CD14-positive monocyte (primary cell): Measurements from ENCODE around the gene TOR4A. TPM values are rescaled to one million over a fixed set of nuclear protein-coding genes. Genes with fewer than 3 reads are reported as not detected.

Experiments used
- DNase-seq, 3 donors: peaks; one replicate each; pipeline ENCODE4 v3.0.0-alpha.2; 2011 to 2022
- H2AFZ ChIP-seq: 2 replicates; pipeline ENCODE4 v1.6.0; 2012; ENCODE audit warnings: mild to moderate bottlenecking, low read depth, low read length, inconsistent platforms; ENCODE audit not compliant: insufficient read depth, poor library complexity, severe bottlenecking
- H3K27ac ChIP-seq, 2 donors: 1 replicate in 1 of 2; 2 replicates in 1 of 2; pipeline ENCODE4 v1.5.1; 2012 to 2013; ENCODE audit warnings: low read length in 2 of 2, control low read depth in 1 of 2, inconsistent platforms in 1 of 2, low read depth in 1 of 2, mild to moderate bottlenecking in 1 of 2
- H3K27me3 ChIP-seq, 2 donors: one replicate each; pipeline versions ENCODE4 v1.6.0 to v1.6.1; 2011 to 2013; ENCODE audit warnings: low read length in 2 of 2; ENCODE audit not compliant: control insufficient read depth in 2 of 2, insufficient read depth in 2 of 2
- H3K36me3 ChIP-seq, 2 donors: replicated peaks in 1 of 2; 1 replicate in 1 of 2; 2 replicates in 1 of 2; pipeline versions ENCODE4 v1.5.1 to v1.6.1; 2012 to 2013; ENCODE audit warnings: low read length in 2 of 2, control low read depth in 1 of 2, inconsistent platforms in 1 of 2, mild to moderate bottlenecking in 1 of 2; ENCODE audit not compliant: insufficient read depth in 2 of 2, control insufficient read depth in 1 of 2
- H3K4me1 ChIP-seq, 2 donors: 1 replicate in 1 of 2; 2 replicates in 1 of 2; pipeline versions ENCODE4 v1.5.1 to v1.6.1; 2012 to 2013; ENCODE audit warnings: low read length in 2 of 2, control low read depth in 1 of 2, inconsistent platforms in 1 of 2, mild to moderate bottlenecking in 1 of 2, moderate library complexity in 1 of 2; ENCODE audit not compliant: insufficient read depth in 2 of 2, control insufficient read depth in 1 of 2
- H3K4me2 ChIP-seq: replicated peaks from 2 replicates; pipeline ENCODE3; 2012; ENCODE audit warnings: low read length, moderate library complexity, mild to moderate bottlenecking; ENCODE audit not compliant: poor library complexity, severe bottlenecking; ENCODE audit errors: extremely low read depth
- H3K4me3 ChIP-seq, 3 experiments: fragments of 200-600 bp in 1 of 3; sonication (generic) in 1 of 3; replicated peaks in 1 of 3; 1 replicate in 2 of 3; 2 replicates in 1 of 3; pipeline ENCODE4 v1.5.1; 2011 to 2013; ENCODE audit warnings: low read length in 3 of 3, mild to moderate bottlenecking in 3 of 3, control low read depth in 2 of 3, low read depth in 2 of 3, inconsistent platforms in 1 of 3, moderate library complexity in 1 of 3
- H3K79me2 ChIP-seq: 2 replicates; pipeline ENCODE4 v1.6.0; 2012; ENCODE audit warnings: mild to moderate bottlenecking, control low read depth, inconsistent platforms, low read length, moderate library complexity; ENCODE audit not compliant: insufficient read depth
- H3K9ac ChIP-seq: 2 replicates; pipeline ENCODE4 v1.6.0; 2017; ENCODE audit warnings: low read length, mild to moderate bottlenecking; ENCODE audit not compliant: insufficient read depth, poor library complexity, severe bottlenecking
- H3K9me3 ChIP-seq, 2 donors: replicated peaks in 1 of 2; 1 replicate in 1 of 2; 2 replicates in 1 of 2; pipeline versions ENCODE4 v1.5.1 to v1.6.1; 2012 to 2013; ENCODE audit warnings: low read length in 2 of 2, control low read depth in 1 of 2; ENCODE audit not compliant: control insufficient read depth in 1 of 2, insufficient read depth in 1 of 2
- H4K20me1 ChIP-seq: 2 replicates; pipeline ENCODE4 v1.6.0; 2012; ENCODE audit warnings: mild to moderate bottlenecking, low read length, control low read depth, moderate library complexity; ENCODE audit not compliant: insufficient read depth
- H3K27ac Mint-ChIP-seq, 7 donors: one replicate each; pipeline ENCODE4 v1.8.0; 2020; ENCODE audit warnings: mild to moderate bottlenecking in 7 of 7, mixed read lengths in 7 of 7, moderate library complexity in 6 of 7, inconsistent platforms in 2 of 7
- H3K27me3 Mint-ChIP-seq, 3 donors: one replicate each; pipeline ENCODE4 v1.8.0; 2021 to 2022; ENCODE audit warnings: low read depth in 3 of 3, mild to moderate bottlenecking in 3 of 3, mixed read lengths in 3 of 3, moderate library complexity in 3 of 3, inconsistent platforms in 1 of 3
- H3K36me3 Mint-ChIP-seq, 2 donors: one replicate each; pipeline ENCODE4 v1.8.0; 2020; ENCODE audit warnings: mixed read lengths in 2 of 2, inconsistent platforms in 1 of 2, mild to moderate bottlenecking in 1 of 2
- H3K4me1 Mint-ChIP-seq: one replicate; pipeline ENCODE4 v1.8.0; 2020; ENCODE audit warnings: mild to moderate bottlenecking, mixed read lengths
- H3K4me3 Mint-ChIP-seq, 2 donors: one replicate each; pipeline ENCODE4 v1.8.0; 2020; ENCODE audit warnings: mild to moderate bottlenecking in 2 of 2, mixed read lengths in 2 of 2, moderate library complexity in 1 of 2
- H3K9me3 Mint-ChIP-seq, 7 donors: one replicate each; pipeline ENCODE4 v1.8.0; 2020 to 2022; ENCODE audit warnings: mixed read lengths in 7 of 7, mild to moderate bottlenecking in 6 of 7, moderate library complexity in 6 of 7, inconsistent platforms in 2 of 7
- WGBS: methylation state at CpG from one replicate; pipeline ENCODE4 v1.1.5; 2013; ENCODE audit warnings: missing lambda C conversion rate; ENCODE audit not compliant: insufficient coverage; 5-methylcytosine and 5-hydroxymethylcytosine counted together
- intact Hi-C, 2 donors: fragments of 100-400 bp; cut with micrococcal nuclease; formaldehyde crosslinking; loops; one replicate each; pipeline versions ENCODE4 v1.15.0 to v1.15.1; 2023
- polyA plus RNA-seq, 3 donors: library from polyadenylated mRNA; depleted of rRNA in 1 of 3; unstranded in 2 of 3; stranded (reverse) in 1 of 3; fragments of 300-500 nt in 2 of 3; fragments of >200 nt in 1 of 3; fragmentation: Illumina TruSeq in 2 of 3; gene quantifications; 1 replicate in 2 of 3; 2 replicates in 1 of 3; pipeline ENCODE4 v1.2.3, GENCODE V29; 2012 to 2021
- TF ChIP-seq, protein P1 (sequence below): fragments of 200-600 bp; IDR thresholded peaks from one replicate; pipeline ENCODE4 v1.8.0; 2022; ENCODE audit warnings: antibody characterized with exemption, mild to moderate bottlenecking

Gene TOR4A
- polyA plus RNA-seq, 3 donors, result 13.7 to 17.6 (median 15.4) TPM

DNA sequence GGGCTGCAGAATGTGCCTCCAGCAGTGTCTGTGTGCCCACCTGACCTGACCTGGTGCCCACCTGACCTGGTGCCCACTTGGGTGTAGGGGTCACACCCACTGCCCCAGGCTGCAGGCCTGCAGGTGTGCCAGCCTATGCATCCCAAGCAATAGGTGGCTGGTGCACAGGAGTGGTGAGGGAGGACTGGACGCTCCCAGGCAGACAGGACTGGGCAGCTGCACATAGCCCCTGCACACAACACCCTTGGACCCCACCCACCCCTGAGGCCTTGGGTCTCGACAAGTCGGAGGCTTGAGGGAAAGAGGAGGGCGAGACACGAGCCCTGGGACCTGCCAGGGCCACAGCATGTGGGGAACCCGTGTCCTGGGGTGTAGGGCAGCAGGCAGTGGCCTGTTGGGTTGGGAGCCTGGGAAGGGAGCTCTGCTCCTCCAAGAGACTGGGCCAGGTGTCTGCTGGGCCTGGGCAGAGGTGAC, 35.4 kb downstream of the TOR4A start:
- Mint-ChIP-seq H3K4me3 (no peak overlapping the region), H3K4me1 (no peaks in the 10 kb centered on the region), H3K9me3 (peaks cover 0 to 2% (median 0%) of the 10 kb centered on the region in 7 donors), H3K27ac (no peak overlapping the region), H3K27me3 (peaks cover 9 to 33% (median 12%) of the 10 kb centered on the region in 3 donors), H3K36me3 (no peaks in the 10 kb centered on the region)
- Histone ChIP-seq H3K4me3 (no peak overlapping the region), H2AFZ (no peak overlapping the region), H3K4me1 (peaks cover 5 to 9% of the 10 kb centered on the region in 2 donors), H4K20me1 (no peaks in the 10 kb centered on the region), H3K4me2 (no peak overlapping the region), H3K27me3 (peaks cover 0 to 24% of the 10 kb centered on the region in 2 donors), H3K9me3 (no peaks in the 10 kb centered on the region), H3K36me3 (no peaks in the 10 kb centered on the region), H3K27ac (no peak overlapping the region), H3K79me2 (no peaks in the 10 kb centered on the region), H3K9ac (no peak overlapping the region)
- TF ChIP-seq, protein P1, sequence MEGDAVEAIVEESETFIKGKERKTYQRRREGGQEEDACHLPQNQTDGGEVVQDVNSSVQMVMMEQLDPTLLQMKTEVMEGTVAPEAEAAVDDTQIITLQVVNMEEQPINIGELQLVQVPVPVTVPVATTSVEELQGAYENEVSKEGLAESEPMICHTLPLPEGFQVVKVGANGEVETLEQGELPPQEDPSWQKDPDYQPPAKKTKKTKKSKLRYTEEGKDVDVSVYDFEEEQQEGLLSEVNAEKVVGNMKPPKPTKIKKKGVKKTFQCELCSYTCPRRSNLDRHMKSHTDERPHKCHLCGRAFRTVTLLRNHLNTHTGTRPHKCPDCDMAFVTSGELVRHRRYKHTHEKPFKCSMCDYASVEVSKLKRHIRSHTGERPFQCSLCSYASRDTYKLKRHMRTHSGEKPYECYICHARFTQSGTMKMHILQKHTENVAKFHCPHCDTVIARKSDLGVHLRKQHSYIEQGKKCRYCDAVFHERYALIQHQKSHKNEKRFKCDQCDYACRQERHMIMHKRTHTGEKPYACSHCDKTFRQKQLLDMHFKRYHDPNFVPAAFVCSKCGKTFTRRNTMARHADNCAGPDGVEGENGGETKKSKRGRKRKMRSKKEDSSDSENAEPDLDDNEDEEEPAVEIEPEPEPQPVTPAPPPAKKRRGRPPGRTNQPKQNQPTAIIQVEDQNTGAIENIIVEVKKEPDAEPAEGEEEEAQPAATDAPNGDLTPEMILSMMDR, result no peak
- intact Hi-C loops, result no loop called here
- peak in 1 of 3 donors; percentile 3 for DNase-seq
- WGBS, result 100% methylated on average over 2 of the region's 6 CpGs

DNA sequence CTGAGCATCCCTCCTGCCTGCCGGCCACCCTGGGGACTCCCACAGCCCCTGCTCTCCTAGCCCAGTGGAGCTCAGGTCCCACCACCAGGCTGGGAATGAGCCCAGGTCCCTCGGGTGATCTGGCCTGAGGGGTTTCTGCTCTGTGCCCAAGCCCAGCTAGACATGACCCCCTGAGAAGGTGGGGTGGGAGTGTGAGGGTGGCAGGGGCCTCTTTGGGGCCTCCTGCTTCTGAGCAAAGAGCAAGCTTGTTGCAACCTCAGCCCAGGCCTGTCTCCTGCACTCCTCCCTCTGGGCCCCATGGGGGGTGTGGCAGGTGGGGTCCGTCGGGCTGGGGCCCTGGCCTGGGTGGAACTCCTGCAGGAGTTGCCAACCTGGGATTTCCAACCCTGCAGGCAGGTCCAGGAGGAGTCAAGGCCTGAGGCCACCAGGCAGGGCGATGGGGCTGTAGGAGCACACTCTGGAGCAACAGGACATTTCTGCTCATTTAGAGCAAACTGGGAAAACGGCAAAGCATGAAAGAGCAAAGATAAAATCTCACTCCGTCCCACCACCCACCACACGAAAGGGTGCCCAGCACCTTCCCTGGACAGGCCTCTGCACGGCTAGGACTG, 35.9 kb downstream of the TOR4A start:
- no peak for DNase-seq
- 88% methylated on average over 7 of the region's 9 CpGs for WGBS
- Mint-ChIP-seq H3K4me3 (no peak overlapping the region), H3K27me3 (peaks cover 8 to 27% (median 9%) of the 10 kb centered on the region in 3 donors), H3K9me3 (peaks cover 0 to 1% (median 0%) of the 10 kb centered on the region in 7 donors), H3K27ac (no peak overlapping the region), H3K4me1 (no peaks in the 10 kb centered on the region), H3K36me3 (no peaks in the 10 kb centered on the region)
- H4K20me1 ChIP-seq, result no peaks in the 10 kb centered on the region
- intact Hi-C loops, result no loop called here
- no peaks in the 10 kb centered on the region for H3K36me3 ChIP-seq
- H3K4me3 ChIP-seq, result no peak overlapping the region
- H3K9me3 ChIP-seq, result no peaks in the 10 kb centered on the region
- no peak overlapping the region for H3K27ac ChIP-seq
- H2AFZ ChIP-seq, result no peak overlapping the region
- TF ChIP-seq, protein P1, result no peak
- H3K79me2 ChIP-seq, result no peaks in the 10 kb centered on the region
- H3K4me1 ChIP-seq, result peaks cover 5 to 9% of the 10 kb centered on the region in 2 donors
- H3K9ac ChIP-seq, result no peak overlapping the region
- H3K27me3 ChIP-seq, result peaks cover 0 to 20% of the 10 kb centered on the region in 2 donors
- no peak overlapping the region for H3K4me2 ChIP-seq
